Prostate gland (tissue), 2 donors: Measurements from ENCODE around the gene TMEM131. TPM values are rescaled to one million over a fixed set of nuclear protein-coding genes. Genes with fewer than 3 reads are reported as not detected.
"Not testable (repeated sequence)": the region's sequence is repeated elsewhere in the genome, so short reads cannot be mapped to it uniquely, and the experiment has no call there.

ENCODE experiments used
- DNase-seq: peaks from one replicate; pipeline ENCODE4 v3.0.0-alpha.2; 2019; ENCODE audit warnings: low spot score
- H3K27ac ChIP-seq, 2 donors: fragments of 200-600 bp; sonication (generic); 2 replicates each; pipeline ENCODE4 v1.5.1; 2017 to 2019
- H3K27me3 ChIP-seq: fragments of 200-600 bp; sonication (generic); replicated peaks from 2 replicates; pipeline ENCODE4 v1.5.1; 2019; ENCODE audit not compliant: insufficient read depth
- H3K36me3 ChIP-seq, 2 donors: fragments of 200-600 bp; sonication (generic); 1 replicate in 1 of 2; 2 replicates in 1 of 2; pipeline versions ENCODE4 v1.5.1 to v1.8.1; 2017 to 2019
- H3K4me1 ChIP-seq: fragments of 200-600 bp; sonication (generic); replicated peaks from 2 replicates; pipeline ENCODE4 v1.5.1; 2019
- H3K4me3 ChIP-seq, 2 donors: fragments of 200-600 bp; sonication (generic); 2 replicates each; pipeline ENCODE4 v1.5.1; 2017 to 2019
- H3K9me3 ChIP-seq: fragments of 200-600 bp; sonication (generic); 2 replicates; pipeline ENCODE4 v1.5.1; 2017
- CTCF ChIP-seq, 4 experiments: fragments of 200-600 bp in 2 of 4; fragments of 450-650 bp in 2 of 4; sonication (generic) in 2 of 4; IDR thresholded peaks; 1 replicate in 3 of 4; 2 replicates in 1 of 4; pipeline ENCODE4 v1.5.1; 2016 to 2019; ENCODE audit warnings: antibody characterized with exemption in 4 of 4, mild to moderate bottlenecking in 2 of 4, moderate library complexity in 2 of 4
- POLR2A ChIP-seq: fragments of 450-650 bp; IDR thresholded peaks from one replicate; pipeline ENCODE4 v1.6.1; 2016; ENCODE audit warnings: antibody characterized with exemption, mild to moderate bottlenecking
- POLR2AphosphoS5 ChIP-seq: sonication (generic); formaldehyde crosslinking; IDR thresholded peaks from one replicate; pipeline ENCODE4 v1.6.1; 2017; ENCODE audit warnings: antibody characterized with exemption
- WGBS: methylation state at CpG from one replicate; pipeline ENCODE4 v1.1.5; 2018; 5-methylcytosine and 5-hydroxymethylcytosine counted together
- intact Hi-C: fragments of 100-400 bp; cut with DNase I; formaldehyde crosslinking; loops from one replicate; pipeline ENCODE4 v1.14.2; 2022
- total RNA-seq, 2 donors: library from RNA; depleted of rRNA; stranded (reverse); fragments of >200 nt; gene quantifications; one replicate each; pipeline ENCODE4 v1.1.0, GENCODE V29; 2016

TMEM131 gene
- total RNA-seq, 2 donors from 2014 or later, result 40.6 to 42.0 TPM

GRCh38 chr2:97845133-97845532 lies 150.6 kb downstream of the TMEM131 start:
- no peaks in the 10 kb centered on the region for H3K9me3 ChIP-seq
- WGBS, result 71% methylated on average over 4 of the region's 4 CpGs

GRCh38 chr2:97844311-97844859 lies 151.4 kb downstream of the TMEM131 start:
- Histone ChIP-seq H3K4me1 (peaks cover 3% of the 10 kb centered on the region), H3K27me3 (no peaks in the 10 kb centered on the region), H3K36me3 (no peaks in the 10 kb centered on the region), H3K27ac (no peak overlapping the region), H3K9me3 (no peaks in the 10 kb centered on the region), H3K4me3 (no peak overlapping the region)
- TF ChIP-seq POLR2AphosphoS5 (no peak), POLR2A (no peak), CTCF (IDR thresholded peaks at IDR 0.05) (no peak)
- 29% methylated on average over 2 of the region's 2 CpGs for WGBS
- no peak for DNase-seq
- intact Hi-C loops, result no loop called here

More at GRCh38 chr2:97845133-97845532, 150.6 kb downstream of the TMEM131 start:
- H3K27me3 ChIP-seq, result no peaks in the 10 kb centered on the region
- H3K36me3 ChIP-seq, result no peaks in the 10 kb centered on the region
- TF ChIP-seq POLR2AphosphoS5, result no peak
- no peak for TF ChIP-seq CTCF (IDR thresholded peaks at IDR 0.05)
- no peak for TF ChIP-seq POLR2A
- intact Hi-C loops, result no loop called here
- no peak overlapping the region for H3K4me3 ChIP-seq
- peaks cover 3% of the 10 kb centered on the region for H3K4me1 ChIP-seq
- DNase-seq, result no peak
- no peak overlapping the region for H3K27ac ChIP-seq

- Histone ChIP-seq H3K4me3 (no peak overlapping the region), H3K36me3 (no peaks in the 10 kb centered on the region), H3K9me3 (no peaks in the 10 kb centered on the region), H3K4me1 (peaks cover 3% of the 10 kb centered on the region), H3K27ac (no peak overlapping the region), H3K27me3 (no peaks in the 10 kb centered on the region)
- 84% methylated on average over 5 of the region's 6 CpGs for WGBS
- TF ChIP-seq CTCF (IDR thresholded peaks at IDR 0.05), result no peak
- no peak for TF ChIP-seq POLR2A
- TF ChIP-seq POLR2AphosphoS5, result no peak
- DNase-seq, result no peak
- intact Hi-C loops, result no loop called here
Measured at GRCh38 chr2:97840198-97840597, 155.6 kb downstream of the TMEM131 start.

DNA sequence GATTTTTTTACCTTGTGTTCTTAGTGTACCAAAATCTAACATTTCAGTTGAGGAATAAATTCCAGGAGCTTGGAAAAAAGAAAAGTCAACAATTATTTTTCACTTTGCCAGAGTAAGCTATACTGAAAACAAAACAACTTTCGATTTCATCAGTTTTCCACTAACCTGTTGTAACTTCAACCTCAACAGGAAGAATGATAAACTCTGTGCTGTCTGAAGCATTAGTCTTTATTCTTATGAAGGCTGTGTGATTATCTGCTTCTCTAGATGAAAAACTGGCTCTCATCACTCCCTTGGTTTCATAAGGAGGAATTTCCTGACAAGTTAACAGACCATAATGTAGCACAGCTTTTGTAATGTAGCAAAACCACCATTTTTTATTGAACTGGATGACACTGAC lies 161.1 kb downstream of the TMEM131 start:
- Histone ChIP-seq H3K27me3 (no peaks in the 10 kb centered on the region), H3K27ac (no peak overlapping the region), H3K36me3 (no peaks in the 10 kb centered on the region), H3K4me3 (no peak overlapping the region), H3K9me3 (no peaks in the 10 kb centered on the region), H3K4me1 (no peaks in the 10 kb centered on the region)
- WGBS, result 56% methylated on average over 1 of the region's 1 CpG
- TF ChIP-seq CTCF (IDR thresholded peaks at IDR 0.05) (no peak), POLR2AphosphoS5 (no peak), POLR2A (no peak)
- intact Hi-C loops, result no loop called here
- no peak for DNase-seq

- TF ChIP-seq POLR2AphosphoS5 (no peak), CTCF (IDR thresholded peaks at IDR 0.05) (no peak), POLR2A (no peak)
- H3K36me3 ChIP-seq, result no peaks in the 10 kb centered on the region
- H3K4me3 ChIP-seq, result no peak overlapping the region
- intact Hi-C loops, result no loop called here
- no peak overlapping the region for H3K27ac ChIP-seq
- H3K27me3 ChIP-seq, result no peaks in the 10 kb centered on the region
- H3K9me3 ChIP-seq, result no peaks in the 10 kb centered on the region
- H3K4me1 ChIP-seq, result no peaks in the 10 kb centered on the region
- WGBS, result 66% methylated on average over 2 of the region's 2 CpGs
- no peak for DNase-seq
Measured at GRCh38 chr2:97831121-97831520, 164.6 kb downstream of the TMEM131 start.

- H3K27me3 ChIP-seq, intact Hi-C loops, DNase-seq, H3K4me1 ChIP-seq, H3K4me3 ChIP-seq, H3K9me3 ChIP-seq, H3K27ac ChIP-seq, H3K36me3 ChIP-seq: not testable (repeated sequence)
- 93% methylated on average over 10 of the region's 10 CpGs for WGBS
Measured at GRCh38 chr2:97829255-97829654, 166.5 kb downstream of the TMEM131 start.

DNA sequence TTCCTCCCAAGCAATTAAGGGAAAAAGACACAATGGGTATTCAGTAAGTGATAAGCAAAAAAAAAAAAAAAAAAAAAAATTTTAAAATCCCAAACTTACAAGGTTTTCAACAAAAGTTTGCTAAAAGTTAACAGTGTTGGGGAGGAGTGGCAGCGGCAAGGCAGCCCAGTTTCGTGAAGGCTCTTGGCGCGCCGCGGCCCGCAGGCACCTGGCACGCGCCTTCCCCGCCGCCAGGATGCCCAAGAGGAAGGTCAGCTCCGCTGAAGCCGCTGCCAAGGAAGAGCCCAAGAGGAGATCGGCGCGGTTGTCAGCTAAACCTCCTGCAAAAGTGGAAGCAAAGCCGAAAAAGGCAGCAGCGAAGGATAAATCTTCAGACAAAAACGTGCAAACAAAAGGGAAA lies 168.7 kb downstream of the TMEM131 start:
- H3K36me3 ChIP-seq, H3K4me3 ChIP-seq, H3K27ac ChIP-seq, H3K9me3 ChIP-seq, intact Hi-C loops, H3K4me1 ChIP-seq, DNase-seq, H3K27me3 ChIP-seq: not testable (repeated sequence)
- WGBS, result 94% methylated on average over 19 of the region's 19 CpGs
